Astrocyte of the spinal cord (primary cell): Measurements from ENCODE around the gene TNIK.

Experiments used
- DNase-seq: peaks from one replicate; pipeline ENCODE4 v3.0.0; 2011; ENCODE audit warnings: low read depth, low spot score
- H3K4me3 ChIP-seq: 2 replicates; pipeline ENCODE4 v1.5.1; 2011; ENCODE audit warnings: low read depth, mild to moderate bottlenecking, low read length, moderate library complexity
- CTCF ChIP-seq: IDR thresholded peaks from 2 replicates; pipeline ENCODE4 v1.5.1; 2012; ENCODE audit warnings: low read depth, mild to moderate bottlenecking, low read length, inconsistent platforms
- in situ Hi-C: cut with HindIII; loops from 2 replicates; pipeline ENCODE4 v1.10.0; 2017; ENCODE audit warnings: low sequenced_read_pairs

The TNIK gene

DNA sequence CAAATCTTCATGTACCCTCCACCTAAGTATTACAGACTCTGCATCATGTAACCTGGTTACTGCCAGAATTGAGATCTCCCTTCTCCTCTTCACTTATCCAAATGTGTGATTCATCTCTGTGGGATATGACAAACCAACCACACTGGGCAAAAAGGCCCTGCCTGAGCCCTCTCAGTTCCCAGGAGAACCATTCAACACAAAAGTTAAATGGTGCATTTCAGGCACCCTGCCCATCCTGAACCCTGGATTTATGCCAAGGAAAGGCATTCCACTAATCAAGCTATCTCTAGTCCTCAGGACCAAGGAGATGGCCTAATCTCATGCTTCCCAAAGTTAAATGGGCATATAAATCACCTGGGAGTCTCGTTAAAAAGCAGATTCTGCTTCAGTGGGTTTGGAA, 108.5 kb downstream of the TNIK start:
- H3K4me3 ChIP-seq: no peak overlapping the region
- TF ChIP-seq CTCF: no peak
- in situ Hi-C loops: no loop called here
- peak; percentile 94 for DNase-seq

DNA sequence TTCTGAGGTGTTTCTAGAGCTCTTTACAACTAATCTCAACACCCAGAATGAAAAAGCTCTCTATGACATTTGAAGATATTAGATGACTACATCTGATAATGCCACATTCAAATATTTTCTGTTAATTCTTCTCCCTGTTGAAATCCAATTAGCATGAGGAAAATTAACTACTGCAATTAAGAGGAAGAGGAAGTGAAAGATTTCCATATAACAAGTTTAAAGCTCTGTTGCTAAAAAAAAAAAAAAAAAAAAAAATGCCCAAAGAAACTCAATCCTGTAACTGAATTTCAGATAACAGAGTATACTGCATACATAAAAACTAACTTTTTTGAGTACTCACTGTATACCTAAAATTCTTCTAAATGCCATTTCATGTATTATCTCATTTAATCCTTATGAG, 109.8 kb downstream of the TNIK start:
- no peak overlapping the region for H3K4me3 ChIP-seq
- in situ Hi-C loops: no loop called here
- DNase-seq: no peak
- TF ChIP-seq CTCF: no peak

- DNase-seq: no peak
- no peak overlapping the region for H3K4me3 ChIP-seq
- in situ Hi-C loops: no loop called here
- no peak for TF ChIP-seq CTCF
Measured at GRCh38 chr3:171349392-171349791, 110.8 kb downstream of the TNIK start.

- no peak overlapping the region for H3K4me3 ChIP-seq
- in situ Hi-C loops: no loop called here
- no peak for TF ChIP-seq CTCF
- DNase-seq: peak; percentile 67
Measured at GRCh38 chr3:171348121-171348520, 112.1 kb downstream of the TNIK start.

DNA sequence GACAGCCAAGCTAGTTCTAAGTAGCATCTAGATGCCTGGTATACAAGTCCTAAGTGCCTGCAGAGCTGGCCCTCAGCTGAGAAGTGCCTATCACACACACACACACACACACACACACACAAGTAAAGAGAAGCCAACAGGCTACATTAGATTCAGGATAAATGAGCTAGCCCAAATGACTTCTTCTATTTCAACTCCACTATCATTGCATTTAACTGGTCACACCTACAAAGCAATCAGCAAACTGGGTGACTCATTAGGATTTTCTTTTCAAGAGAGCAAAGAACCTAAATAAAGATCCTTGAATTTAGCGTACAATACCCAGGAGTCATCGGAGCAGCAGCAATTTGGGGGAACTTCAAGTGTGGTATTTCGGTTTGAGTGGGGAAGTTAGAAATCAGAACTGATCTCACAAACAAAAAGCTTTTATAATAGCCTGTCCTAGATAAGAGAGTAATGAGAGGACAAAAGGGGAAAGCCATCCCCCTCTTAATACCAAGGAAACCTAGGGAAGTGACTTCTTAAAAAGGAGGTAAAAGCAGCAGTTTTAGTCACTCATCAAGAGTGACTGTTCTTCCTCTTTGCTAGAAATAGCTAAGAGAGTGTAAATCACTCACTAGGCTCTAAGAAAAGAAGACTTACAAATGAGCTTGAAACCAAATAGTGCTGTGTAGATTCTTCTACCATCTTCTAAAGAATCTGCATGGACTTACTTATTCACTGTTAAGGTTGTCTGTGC, 112.7 kb downstream of the TNIK start:
- TF ChIP-seq CTCF: no peak
- H3K4me3 ChIP-seq: no peak overlapping the region
- in situ Hi-C loops: no loop called here
- peak; percentile 34 for DNase-seq

DNA sequence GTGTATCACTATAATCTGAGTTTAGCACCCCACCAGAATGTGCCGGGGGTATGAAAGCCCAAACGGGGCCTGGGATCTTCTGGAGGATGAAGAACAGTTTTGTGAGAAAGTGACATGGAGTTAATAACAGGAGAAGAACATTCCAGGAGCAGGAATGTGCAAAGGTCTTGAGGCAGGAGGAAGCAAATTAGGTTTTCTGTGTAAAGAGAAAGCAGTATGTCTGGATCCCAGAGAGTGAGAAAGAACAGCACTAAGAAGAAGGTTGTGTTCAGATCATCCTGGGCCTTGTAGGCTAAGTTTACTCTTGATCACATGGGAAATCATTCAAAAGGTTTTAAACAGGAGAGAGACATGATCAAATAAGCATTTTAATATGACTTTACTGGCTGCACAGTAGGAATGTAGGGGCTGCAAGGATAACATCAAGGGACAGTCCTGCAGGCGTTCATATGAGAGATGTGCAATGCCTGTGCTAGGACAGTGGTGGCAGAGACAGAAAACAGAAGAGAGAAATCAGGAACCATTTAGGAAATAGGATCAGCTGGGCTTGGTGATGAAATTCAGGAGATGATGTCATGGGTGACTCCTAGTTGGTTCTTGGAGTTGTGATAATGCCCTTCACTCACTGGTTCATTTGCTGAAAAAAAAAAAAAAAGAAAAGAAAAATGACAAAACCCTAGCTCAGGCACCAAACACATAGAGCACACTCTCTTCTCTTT, 113.5 kb downstream of the TNIK start:
- in situ Hi-C loops: no loop called here
- H3K4me3 ChIP-seq: no peak overlapping the region
- no peak for TF ChIP-seq CTCF
- DNase-seq: peak; percentile 15
